Effector CD8-positive, alpha-beta T cell (primary cell): Measurements from ENCODE around the gene SEPTIN8.
"Not testable (repeated sequence)": the region's sequence is repeated elsewhere in the genome, so short reads cannot be mapped to it uniquely, and the experiment has no call there.

ENCODE experiments used
- DNase-seq: peaks from one replicate; lab custom pipeline; 2025; lab: John Stamatoyannopoulos, UW

Gene SEPTIN8

GRCh38 chr5:132812781-132813598 is 36.0 kb upstream of the SEPTIN8 start, which contains the start of gene SOWAHA:
TSS of gene SOWAHA (plus strand) at chr5:132813302. CDS start at chr5:132813622, 320 bp downstream.
- no peak for DNase-seq

DNA sequence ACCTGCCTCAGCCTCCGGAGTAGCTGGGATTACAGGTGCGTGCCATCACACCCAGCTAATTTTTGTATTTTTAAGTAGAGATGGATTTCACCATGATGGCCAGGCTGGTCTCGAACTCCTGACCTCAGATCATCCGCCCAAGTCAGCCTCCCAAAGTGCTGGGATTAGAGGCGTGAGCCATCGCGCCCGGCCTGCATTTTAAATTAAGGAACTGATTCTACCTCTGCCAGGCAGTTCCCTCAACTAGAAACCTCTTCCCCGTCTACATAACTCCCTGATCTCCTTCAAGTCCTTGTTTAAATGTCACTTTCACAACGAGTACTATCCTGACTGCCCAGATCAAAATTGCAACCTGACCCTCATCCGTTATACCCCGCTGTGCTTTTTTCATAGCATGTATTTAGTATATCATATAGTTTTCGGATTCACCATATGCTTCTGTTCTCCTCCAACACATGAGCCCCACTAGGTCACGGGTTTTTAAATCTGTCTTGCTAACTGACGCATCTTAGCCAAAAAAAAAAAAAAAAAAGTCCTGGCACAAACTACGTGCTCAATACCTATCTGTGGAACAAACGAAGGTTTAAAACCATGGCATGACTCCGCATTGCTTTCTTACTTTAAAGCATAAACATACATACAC is 35.2 kb upstream of the SEPTIN8 start:
- no peak for DNase-seq

DNA sequence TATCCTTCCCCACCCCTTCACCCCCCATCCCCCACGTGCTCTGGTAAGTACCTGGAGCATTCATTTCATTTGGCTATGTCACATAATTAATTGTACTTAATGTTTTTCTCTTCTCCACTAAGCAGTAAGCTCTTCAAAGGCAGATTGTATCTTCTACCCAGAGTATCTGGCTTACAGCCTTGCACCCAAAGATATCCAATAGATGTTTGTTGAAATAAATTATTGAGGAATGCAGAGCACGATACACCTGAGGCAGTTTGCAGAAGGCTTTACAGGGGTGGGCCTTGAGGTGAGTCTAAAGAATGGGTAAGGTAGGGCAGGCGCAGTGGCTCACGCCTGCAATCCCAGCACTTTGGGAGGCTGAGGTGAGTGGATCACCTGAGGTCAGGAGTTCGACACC is 33.6 kb upstream of the SEPTIN8 start:
- DNase-seq, result no peak

- DNase-seq, result no peak
These were observed 31.8 kb upstream of the SEPTIN8 start for GRCh38 chr5:132808866-132809265.

- no peak for DNase-seq
These were observed 31.4 kb upstream of the SEPTIN8 start for GRCh38 chr5:132808448-132808847.

- no peak for DNase-seq
These were observed 30.3 kb upstream of the SEPTIN8 start for GRCh38 chr5:132807163-132807838.

GRCh38 chr5:132806804-132807162 is 29.7 kb upstream of the SEPTIN8 start:
- not testable (repeated sequence) for DNase-seq

GRCh38 chr5:132805872-132806271 is 28.8 kb upstream of the SEPTIN8 start:
- not testable (repeated sequence) for DNase-seq

DNA sequence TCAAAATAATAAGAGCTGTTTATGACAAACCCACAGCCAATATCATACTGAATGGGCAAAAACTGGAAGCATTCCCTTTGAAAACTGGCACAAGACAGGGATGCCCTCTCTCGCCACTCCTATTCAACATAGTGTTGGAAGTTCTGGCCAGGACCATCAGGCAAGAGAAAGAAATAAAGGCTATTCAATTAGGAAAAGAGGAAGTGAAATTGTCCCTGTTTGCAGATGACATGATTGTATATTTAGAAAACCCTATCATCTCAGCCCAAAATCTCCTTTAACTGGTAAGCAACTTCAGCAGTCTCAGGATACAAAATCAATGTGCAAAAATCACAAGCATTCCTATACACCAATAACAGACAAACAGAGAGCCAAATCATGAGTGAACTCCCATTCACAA is 27.2 kb upstream of the SEPTIN8 start:
- DNase-seq, result not testable (repeated sequence)

- not testable (repeated sequence) for DNase-seq
These were observed 25.6 kb upstream of the SEPTIN8 start for GRCh38 chr5:132802685-132803066.

DNA sequence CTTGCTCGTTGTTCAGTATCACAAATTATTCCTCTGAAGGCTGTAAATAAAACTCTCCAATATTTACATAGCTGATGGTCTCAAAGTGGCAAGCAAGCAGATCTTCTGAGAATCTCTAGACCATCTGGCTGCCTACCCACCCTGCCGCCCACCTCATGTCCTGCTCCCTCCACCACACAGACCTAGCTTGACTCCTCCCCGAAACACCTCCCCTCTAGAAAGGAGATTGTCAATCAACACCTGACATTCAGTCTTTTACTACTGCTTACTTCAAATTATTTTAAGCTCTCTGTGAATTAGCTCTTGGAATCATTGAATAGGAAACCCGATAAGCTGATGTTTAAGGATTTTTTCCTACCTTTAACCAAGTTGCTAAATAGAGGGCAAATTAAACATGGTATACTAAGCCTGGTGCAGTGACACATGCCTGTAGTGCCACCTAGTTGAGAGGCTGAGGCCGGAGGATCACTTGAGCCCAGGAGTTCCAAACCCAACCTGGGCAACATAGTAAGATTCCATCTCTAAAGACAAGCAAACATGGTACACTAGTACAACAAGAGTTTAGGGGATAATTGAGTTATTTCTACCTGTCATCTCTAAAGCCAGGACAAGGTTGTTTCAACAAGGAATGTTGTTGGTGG is 25.1 kb upstream of the SEPTIN8 start:
- no peak for DNase-seq

- no peak for DNase-seq
These were observed 23.5 kb upstream of the SEPTIN8 start for GRCh38 chr5:132800545-132800944.

GRCh38 chr5:132799392-132799791 is 22.4 kb upstream of the SEPTIN8 start:
- DNase-seq, result no peak

DNA sequence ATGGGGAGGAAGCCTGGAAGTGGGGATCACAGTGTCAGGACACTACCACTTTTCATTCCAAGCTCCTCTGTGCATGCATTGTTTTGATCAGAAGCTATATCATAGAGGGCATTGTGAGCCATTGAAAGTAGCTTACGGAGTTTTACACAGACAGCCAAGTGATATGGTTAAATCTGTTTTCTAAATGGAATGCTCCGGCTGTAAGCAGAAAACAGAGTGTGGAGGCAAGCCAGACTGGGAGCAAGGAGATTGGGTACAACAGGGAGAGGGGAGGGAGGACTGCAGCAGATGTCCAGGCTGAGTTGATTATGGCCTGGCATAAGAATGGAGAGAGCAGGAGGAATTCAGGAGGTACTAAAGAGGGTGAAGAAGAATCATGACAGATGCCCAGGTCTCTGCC is 20.6 kb upstream of the SEPTIN8 start:
- no peak for DNase-seq

GRCh38 chr5:132791026-132791425 is 14.0 kb upstream of the SEPTIN8 start:
- DNase-seq, result no peak

DNA sequence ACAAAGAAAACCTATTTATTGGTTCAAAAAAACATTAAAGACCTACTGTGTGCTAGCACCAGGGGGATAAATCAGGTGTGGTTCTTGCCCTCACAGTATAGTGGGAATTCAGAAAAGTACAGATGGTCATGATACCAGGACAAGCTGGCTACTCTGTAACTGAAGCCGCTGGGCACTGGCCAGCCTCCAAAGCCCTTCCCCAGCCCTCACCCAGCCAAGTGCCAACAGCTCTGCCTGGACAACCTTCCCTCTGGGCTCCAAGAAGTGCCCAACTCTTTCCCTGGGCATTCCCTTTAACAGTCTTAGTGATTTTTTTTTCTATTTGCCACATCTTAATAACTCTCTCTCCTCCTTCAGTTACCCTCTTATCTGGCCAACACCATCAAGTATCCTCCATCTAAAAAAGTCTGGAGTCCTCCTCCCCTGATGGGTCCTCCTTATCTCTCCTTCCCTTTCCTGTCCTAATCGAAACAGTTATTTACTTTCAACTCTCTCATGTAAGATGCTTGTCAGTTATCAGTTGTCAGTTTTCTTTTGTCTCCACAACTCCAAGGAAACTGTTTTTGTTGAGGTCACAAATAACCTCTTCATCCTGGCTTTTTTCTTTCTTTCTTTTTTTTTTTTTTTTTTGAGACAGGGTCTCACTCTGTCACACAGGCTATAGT is 13.3 kb upstream of the SEPTIN8 start:
- DNase-seq, result no peak

- no peak for DNase-seq
These were observed 12.2 kb upstream of the SEPTIN8 start for GRCh38 chr5:132788990-132789886.

- no peak for DNase-seq
These were observed 11.5 kb upstream of the SEPTIN8 start for GRCh38 chr5:132788508-132788907.

DNA sequence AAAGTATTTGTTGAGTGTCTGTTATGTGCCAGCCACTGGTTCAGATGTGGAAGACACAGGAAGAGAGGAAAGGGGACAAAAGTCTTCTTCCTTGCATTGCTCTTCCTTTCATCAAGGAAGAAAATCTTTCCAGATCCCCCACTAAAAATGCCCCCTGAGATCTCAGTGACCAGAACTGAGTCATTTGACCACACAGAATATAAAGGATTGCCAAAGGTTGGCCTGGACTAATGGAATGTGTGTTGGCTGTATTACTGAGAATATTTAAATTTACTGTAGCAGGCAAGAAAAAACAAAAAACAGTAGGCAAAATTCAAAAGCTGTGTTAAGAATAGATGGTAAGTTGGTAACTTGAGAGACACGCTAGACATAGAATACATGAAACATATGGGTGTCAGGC is 10.0 kb upstream of the SEPTIN8 start:
- no peak for DNase-seq

GRCh38 chr5:132785864-132786263 is 8.8 kb upstream of the SEPTIN8 start:
- DNase-seq, result no peak

GRCh38 chr5:132785365-132785764 is 8.3 kb upstream of the SEPTIN8 start:
- no peak for DNase-seq
